Inferior parietal cortex (tissue), 1 donor: ENCODE measurements around the gene CNDP1.

Experiments used
- DNase-seq: peaks from one replicate; pipeline ENCODE4 v3.0.0-alpha.2; 2016; ENCODE audit errors: extremely low spot score

The CNDP1 gene

DNA sequence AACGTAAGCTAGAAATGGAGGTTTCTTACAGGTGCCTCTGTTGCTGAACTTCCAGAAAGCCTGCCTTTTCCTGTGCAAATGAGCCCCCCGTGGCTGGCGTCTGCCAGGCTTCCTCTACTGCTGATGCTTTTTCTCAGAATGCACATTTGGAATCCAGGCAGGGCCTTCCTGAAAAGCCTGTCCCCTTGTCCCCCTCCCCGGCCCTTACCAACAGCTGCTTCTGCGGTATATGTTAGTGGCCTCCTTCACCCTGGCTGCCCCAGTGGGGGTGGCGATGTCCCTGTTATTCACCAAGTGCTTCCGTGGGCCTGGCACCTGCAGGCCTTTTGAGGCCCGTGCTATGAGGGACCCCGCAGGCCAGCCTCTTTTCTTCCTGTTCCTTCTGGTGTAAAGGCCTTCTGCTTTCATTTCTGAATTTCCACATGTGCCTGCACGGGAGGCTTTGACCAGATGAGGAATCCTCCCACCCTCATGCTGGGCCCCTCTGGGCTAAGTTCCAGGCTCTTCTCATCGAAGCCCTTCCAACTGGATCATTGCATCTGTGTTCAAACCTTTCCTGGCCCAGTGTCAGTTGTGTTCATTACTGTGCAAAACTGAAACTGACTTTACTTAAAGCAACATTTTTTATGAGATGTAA lies 27.7 kb upstream of the CNDP1 start:
- no peak for DNase-seq

DNA sequence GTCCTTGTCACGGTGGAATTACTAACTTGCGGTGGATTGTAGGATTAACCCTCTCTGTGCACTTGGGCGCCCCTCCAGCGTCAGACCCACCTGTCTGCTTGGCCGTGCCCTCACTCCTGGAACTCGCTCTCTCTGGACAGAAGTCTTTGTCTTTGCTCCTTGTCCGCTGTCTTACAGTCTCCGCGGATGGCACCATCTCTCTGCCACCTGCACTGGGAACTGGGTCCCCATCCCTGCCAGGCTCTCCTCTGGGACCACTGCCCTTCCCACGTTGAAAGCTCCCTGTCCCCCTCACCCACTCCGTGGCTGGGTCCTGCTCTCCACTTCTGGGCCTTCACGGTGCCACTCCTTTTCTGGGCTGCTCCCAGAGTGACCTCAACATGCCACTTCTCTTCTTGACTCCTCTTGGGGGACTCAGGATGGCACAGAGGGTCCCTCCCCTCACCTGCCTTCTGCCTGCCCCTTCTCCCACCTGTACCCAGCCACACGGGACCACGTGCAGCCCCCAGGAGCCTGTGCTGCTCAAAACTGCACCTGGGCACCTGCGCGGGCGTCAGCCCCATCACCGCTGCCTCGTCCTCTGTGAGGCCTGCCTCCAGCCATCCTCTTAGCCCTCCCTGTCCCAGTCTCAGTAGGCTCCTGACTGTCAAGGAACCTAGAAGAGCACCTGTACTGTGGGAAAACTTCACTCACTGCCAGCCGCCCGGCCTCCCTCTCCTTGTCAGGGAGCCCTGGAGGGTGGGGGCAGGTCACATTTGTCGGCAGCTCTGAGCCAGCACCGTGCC lies 27.0 kb upstream of the CNDP1 start:
- DNase-seq = no peak

DNA sequence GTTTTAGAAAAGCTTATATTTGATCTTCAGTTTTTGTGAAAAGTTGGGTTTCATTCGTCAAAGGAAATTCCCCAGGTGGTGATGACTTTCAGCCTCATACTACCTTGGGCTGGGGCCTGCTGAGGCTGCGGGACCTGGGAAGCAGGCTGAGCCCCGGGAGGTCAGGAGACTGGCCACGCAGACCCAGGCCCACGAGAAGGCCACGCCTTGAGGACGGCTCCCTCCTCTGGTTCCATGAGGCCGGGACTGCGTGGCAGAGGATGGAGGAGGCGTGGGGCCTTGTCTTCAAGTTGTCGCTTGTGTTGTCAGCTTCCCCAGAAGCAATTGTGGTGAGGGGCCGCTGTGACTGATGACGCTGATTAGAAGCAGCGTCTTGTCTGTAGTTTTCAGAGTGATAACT lies 26.4 kb upstream of the CNDP1 start:
- DNase-seq = no peak

DNA sequence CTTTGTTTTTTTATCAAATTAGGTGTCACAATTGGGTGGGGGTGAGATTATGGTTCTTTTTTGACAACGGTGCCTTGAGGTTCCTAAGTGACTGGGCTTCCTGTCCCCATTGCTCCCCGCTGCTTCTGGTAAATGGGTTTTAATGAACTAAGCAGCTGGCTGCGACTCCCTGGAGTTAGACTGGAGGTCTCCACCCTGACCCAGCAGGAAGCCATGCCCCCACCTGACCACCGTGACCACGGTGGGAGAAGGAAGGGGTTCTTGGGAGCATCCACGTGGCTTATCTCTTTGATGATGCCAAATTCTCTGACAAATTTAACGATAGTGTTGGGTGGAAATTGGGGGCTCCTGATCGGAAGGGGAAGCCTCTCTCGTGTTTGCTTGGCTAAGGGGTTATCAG lies 25.9 kb upstream of the CNDP1 start:
- no peak for DNase-seq

DNA sequence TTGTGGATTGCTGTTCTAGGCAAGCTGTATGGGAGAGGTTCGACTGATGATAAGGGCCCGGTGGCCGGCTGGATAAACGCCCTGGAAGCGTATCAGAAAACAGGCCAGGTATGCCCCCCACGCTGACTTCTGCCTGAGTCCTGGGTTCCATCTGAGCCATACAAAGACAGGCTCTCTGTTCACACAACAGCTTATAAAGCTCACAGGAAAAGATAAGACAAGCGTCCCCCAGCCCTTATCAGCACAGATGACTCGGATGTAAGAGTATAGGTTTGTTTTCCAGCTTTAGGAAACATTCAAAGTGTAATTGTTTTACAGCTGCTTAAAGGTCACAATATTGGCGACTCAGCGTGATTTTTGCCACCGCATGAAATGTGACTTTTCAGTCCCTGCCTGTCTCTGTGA lies 25.5 kb upstream of the CNDP1 start:
- DNase-seq = no peak

DNA sequence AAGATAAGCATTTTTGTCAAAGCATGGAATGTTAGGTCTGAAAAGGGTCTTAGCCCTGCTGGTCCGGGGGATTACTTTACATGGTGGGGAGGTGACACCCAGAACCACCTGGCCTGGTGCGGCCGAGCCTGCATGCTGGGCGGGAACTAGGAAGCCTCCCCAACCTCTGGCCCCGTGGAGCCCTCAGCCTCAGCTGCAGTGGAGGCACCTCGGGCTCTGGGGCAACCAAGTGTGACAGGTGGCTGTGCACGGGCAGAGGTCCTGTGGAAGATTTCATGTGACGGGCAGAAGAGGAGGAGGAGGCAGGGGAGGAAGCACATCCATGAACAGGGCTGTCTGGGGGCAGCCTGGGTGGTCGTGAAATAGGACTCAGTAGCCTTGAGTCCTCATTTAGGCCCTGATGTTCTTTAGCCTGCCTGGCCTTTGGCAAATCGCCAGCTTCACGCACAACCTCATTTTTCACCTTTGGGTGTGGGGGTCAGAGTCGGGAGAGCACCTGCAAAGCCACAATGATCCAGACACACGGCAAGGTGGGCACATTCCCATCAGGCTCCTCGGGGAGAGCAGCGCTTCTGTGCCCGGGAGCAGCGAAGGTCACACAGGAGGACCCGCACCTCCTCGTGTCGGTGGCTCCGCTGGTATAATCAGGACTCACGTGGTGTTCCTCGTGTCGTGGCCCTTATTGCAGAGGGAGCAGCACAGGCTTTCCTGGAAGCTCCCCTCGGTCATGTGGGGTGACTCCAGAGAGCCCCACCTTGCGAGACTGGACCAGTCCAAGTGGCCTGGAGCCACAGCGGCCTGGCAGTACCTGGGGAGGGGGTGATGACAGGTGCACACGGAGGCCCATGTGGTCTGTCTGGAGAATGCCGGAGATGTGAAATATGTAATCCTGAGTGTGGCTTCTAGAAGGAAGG lies 24.2 kb upstream of the CNDP1 start:
- no peak for DNase-seq

DNA sequence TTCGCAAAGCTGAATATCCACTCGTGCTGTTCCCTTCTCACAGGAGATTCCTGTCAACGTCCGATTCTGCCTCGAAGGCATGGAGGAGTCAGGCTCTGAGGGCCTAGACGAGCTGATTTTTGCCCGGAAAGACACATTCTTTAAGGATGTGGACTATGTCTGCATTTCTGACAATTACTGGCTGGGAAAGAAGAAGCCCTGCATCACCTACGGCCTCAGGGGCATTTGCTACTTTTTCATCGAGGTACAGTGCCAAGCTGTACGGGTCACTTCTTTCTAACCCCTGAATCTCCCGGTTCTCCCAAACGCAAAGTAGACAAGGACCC lies 23.6 kb upstream of the CNDP1 start:
- DNase-seq = no peak

DNA sequence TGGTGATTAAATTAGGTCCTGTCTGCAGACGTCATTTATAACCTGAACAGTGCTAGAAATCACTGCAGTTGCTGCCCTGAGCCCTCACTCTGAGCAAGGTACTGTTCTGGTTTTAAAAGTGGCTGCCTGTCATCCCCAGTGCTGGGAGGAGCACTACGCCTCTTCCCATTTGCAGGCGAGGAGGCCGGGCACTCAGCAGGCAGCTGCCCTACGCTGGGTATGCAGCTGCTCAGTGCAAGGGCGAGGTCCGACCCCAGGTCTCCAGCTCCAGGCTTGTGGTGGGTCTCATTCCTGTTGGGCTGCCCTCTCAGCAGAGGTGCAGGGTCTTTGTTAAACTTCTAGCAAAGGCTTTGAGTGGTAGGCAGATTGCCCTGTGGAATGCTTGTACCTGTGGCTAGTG lies 22.5 kb upstream of the CNDP1 start:
- peak; percentile 29 for DNase-seq

DNA sequence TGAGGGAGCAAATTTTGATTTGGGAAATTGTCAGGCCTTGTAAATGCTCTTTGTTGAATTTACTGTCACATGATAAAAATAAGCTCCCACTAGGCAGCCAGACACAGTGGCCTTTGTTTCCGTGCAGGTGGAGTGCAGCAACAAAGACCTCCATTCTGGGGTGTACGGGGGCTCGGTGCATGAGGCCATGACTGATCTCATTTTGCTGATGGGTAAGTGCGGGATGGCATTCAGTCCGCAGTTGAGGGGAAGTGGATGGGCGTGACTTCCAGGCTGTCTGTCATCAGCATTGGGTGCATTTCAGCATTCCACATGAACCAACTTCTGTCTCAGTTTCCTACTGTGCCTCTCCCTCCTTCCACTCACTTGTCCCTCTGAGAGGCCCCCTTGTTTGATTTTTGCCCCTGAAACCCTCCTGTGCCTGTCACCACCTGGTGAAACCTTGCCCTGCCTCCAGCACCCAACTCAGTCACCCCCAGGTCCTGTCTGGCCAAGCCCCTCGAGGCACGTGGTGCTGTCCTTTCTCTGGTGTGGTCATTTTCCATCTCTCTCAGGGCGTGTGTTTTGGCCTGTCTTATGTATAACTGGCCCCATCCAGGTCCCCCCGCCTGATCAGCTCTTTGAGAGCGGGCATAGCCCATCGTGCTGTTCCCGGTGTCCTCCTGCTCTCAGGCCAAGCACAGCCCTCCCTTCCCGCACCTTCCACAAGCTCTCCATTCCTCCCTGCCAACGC lies 21.8 kb upstream of the CNDP1 start:
- DNase-seq = peak; percentile 83

DNA sequence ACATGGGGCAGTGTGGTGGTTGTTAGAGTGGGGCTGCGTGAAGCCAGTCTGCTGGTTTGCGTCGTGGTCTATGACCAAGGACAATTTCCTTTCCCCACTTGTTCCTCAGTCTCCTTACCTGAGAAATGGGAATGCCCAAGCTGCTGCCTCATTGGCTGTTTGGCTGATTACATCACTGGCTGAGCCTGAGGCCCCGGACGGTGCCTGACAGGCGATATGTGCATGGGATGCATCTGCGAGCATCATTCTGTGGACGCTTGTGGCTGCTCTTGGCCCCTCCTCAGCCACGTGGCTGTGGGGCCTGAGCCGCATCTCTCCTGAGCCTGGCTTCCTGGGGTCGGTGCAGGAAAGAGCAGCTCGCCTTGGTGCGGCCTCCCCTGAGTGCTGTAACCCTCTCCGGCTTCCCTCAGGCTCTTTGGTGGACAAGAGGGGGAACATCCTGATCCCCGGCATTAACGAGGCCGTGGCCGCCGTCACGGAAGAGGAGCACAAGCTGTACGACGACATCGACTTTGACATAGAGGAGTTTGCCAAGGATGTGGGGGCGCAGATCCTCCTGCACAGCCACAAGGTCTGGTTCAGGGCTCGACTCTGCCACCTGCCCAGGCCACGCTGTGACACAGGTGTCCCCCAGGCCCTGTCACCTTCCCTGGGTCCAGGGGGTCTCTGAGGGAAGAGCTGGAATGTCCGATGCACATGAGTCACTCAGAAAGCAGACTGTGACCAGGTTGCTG lies 21.0 kb upstream of the CNDP1 start:
- no peak for DNase-seq

DNA sequence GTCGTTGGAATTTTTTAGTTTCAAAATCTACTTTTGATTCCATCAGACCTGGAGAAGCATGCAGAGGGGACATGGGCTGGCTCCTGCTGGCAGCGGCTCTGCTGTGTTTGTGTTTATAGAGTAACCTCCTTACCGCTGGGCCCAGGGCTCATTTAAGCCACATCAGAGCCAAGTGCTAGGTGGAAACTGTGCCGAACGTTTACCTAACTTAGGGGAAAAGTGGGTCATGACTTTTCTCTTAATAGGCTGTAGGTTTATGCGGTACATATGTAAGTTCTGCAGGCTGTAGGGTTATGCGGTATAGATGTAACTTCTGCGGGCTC lies 20.5 kb upstream of the CNDP1 start:
- DNase-seq = no peak

DNA sequence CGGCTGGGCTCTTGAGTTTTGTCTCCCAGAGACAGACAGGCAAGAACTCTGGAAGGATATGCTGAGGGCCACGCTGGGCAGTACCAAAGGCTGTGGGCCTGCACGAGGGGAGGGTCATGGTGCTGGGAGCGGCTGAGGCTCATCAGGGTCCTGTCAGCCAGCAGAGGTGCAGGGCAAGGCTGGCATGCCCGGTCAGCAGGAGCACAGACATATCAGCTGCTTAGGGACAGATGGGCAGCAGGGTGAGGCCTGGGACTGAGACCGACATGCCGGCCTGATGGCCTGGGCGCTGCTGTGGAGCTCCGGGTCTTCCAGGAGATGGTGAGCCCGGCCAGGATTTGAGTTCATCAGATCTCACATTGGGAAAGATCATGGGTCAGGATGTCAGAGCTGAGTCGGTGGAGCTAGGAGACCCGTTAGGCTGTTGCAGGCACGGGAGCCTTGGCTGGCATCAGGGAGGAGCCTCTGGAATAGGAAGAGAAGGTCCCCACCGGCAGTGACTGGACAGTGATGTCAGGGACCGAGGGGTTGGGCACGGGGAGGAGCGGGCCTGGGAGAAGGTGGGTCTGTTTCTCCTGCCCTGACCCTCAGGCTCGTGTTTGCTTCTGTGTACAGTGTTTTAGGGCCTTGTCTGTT lies 19.3 kb upstream of the CNDP1 start:
- no peak for DNase-seq

DNA sequence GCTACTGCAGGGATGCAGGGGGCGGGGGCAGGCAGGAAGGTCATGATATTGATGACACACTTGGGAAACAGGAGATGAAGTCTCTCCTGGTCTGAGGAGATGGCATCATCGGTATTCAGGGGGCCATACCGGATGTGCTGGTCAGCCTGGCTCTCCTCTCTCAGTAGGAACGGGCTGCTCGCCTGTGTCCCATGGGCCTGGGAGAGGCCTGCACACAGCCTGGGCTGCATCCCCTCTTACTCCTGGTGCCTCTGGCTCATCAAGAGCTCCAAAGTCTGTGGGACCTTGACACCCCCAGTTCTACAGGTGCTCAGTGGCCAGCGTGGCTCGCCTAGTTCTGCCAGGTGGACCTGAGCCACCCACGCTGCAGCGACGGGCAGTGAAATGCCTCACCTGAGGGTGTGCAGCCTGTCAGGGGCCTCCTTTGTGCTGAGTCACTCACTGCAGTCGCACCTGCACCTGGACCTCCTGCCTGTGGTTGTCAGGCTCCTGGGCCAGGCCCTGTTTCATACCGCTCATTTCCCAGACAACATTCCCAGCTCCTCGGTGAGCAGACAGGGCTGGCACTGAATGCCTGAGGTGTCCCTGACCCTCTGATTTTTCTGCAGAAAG lies 18.6 kb upstream of the CNDP1 start:
- DNase-seq = no peak

DNA sequence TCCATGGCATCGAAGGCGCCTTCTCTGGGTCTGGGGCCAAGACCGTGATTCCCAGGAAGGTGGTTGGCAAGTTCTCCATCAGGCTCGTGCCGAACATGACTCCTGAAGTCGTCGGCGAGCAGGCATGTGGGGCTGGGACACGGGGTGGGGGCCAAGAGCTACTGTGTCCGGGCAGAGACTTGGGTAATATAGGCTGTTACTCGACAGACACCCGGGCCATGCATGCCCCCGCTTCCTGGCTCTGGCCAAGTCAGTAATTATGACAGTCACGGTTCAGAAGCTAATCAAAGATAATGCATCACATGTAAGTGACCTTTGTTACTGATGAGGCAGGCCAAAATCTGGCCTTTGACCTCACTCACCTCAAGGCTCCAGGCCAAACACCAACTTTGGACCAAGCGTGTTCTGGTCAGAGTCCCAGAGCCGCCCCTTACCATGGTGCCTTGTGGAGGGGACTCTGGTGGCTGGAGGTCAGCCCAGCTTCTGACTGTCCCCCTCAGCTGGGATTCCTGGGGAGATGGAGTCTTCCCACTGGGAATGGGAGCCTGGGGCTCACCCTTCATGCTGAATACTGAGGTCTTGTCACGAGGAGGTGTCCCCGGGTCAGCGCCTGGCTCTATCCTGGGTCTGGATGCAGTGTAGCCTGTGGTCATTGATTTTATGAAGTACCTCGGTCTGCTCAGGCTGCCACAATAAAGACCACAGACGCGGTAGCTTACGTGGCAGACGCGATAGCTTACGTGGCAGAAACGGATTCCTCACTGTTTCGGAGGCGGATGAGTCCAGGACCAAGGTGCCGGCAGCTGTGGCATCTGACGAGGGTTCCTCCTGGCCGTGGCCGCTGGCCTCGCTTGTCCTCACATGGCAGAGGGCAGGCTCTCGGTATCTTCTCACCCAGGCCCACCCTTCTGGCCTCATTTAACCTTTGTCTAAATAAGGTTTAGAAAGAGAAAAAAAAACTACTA lies 17.7 kb upstream of the CNDP1 start:
- no peak for DNase-seq

DNA sequence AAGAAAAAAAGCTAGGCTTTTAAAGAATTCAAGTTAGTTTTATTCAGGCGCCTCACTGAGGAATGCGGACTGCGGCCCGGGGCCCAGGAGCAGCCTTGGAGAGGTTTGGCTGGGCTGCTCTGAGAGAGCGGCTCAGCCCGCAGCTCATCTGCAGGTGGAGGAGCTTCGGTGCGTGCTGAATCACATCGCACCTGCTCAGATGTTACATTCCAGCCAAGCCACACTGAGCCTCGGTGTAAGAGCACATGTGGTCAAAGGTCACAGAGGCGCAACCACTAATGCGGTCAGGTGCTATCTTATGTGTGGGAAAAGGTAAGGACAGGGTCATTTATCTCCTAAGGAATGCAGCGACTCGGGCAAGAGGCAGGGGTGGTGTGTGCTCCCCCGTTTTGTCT lies 17.1 kb upstream of the CNDP1 start:
- no peak for DNase-seq

DNA sequence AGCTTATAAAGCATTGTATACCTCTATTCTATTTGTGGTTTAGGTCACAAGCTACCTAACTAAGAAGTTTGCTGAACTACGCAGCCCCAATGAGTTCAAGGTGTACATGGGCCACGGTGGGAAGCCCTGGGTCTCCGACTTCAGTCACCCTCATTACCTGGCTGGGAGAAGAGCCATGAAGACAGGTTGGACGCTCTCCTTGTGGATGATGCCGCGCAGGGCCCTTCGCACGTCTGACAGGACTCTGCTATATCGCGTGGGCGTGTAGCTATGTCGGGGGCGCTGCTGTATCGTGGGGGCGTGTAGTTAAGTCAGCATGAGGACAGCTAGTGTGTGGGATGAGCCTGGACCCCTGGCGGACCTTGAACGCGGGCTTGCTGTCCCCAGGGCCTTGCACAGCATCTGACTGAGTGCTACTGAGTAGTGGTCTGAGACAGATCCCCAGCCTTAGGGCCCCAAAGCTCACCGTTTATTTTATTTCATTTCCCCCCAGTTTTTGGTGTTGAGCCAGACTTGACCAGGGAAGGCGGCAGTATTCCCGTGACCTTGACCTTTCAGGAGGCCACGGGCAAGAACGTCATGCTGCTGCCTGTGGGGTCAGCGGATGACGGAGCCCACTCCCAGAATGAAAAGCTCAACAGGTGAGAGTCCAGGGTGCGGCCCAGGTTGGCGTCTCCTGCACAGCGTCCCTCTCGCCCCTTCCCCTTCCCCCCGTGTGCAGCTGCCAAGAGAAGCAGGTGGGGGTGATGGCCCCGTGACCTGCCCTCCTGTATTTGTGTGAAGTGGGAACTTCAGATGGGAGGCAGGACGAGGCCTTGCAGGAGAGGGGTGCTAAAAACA lies 15.6 kb upstream of the CNDP1 start:
- DNase-seq = no peak

DNA sequence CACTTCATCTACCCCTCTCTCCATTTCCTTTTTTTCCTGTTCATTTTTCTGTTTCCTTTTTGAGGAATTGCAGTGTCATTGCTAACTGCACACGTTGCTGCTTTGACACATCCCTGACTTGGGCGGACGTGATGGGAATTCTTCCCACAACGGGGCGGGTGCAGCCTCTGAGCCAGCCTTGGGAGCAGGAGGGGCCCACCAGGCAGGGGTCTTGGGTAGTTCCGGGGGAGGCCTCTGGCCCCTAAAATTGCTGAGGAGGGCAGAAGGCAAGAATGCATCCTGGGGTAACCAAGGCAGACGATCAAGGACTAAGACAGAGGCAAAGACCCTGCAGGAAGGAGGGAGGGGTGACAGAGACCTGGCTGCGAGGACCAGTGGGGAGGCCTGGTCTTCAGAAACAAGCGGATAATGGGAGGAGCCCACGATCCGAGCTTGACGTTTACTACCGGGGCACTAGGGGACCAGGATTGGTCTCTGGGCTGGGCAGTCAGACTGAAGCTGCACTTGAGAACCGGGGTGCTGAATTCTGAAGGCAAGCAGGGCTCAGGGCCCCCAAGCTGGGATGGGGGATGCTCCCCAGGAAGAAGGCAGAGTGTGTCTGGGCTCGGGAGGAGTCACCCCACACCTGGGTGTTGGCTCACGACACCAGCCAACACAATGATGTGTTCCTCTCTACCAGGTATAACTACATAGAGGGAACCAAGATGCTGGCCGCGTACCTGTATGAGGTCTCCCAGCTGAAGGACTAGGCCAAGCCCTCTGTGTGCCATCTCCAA lies 14.8 kb upstream of the CNDP1 start:
- DNase-seq = no peak
